Measurements from ENCODE around the gene TRIM8.

TRIM8 gene

DNA sequence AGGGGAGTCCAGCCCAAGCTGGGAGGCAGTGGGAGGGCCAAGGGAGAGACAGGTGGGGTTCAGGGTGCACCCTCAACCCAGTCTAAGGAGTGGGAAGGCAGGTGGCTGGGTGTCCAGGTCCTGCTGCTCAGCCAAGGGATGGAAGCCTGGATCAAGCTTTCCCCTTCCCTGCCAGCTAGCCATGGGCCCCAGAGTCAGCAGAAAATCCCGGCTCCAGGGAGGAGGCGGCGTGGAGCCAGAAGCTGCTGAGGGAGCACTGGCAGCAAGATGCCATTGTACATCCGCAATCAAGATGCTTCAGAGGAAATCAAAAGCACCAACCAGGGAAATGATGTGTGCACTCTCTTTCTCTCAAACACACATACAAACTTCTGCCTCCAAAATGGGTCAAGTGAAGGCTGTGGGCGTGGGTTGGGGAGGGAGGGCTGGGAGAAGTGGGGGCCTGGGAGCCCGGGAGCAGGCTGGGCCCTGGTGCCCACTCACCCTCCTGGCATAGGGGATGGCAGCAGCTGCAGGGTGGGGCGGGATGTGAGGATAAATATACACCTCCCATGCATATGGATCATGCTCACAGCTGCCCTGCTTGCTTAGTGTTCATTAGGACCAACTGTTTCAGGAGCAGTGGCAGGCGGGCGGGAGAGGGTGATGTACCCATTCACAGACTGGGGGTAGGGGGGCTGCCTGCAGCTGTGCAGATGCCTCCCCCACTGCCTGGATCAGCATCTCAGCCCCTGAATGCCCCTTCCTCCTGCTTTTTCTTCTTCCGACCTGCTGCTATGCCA, 24.2 kb downstream of the TRIM8 start:
- Histone ChIP-seq H3K4me2 (ENCODE audit: insufficient read depth, low read length) (no peak overlapping the region), H3K27ac (ENCODE audit: low read length) (no peak overlapping the region), H3K36me3 (ENCODE audit: insufficient read depth, low read length) (no peaks in the 10 kb centered on the region), H2AFZ (ENCODE audit: low read depth, low read length) (no peak overlapping the region), H4K20me1 (ENCODE audit: insufficient read depth, low read length) (no peaks in the 10 kb centered on the region), H3K4me1 (ENCODE audit: insufficient read depth, low read length) (peaks cover 4% of the 10 kb centered on the region), H3K9ac (ENCODE audit: low read depth, low read length) (no peak overlapping the region), H3K4me3 (ENCODE audit: low read depth in 1 of 2, low read length in 2 of 2) (no peak overlapping the region), H3K9me3 (ENCODE audit: insufficient read depth, low read length, severe bottlenecking) (no peaks in the 10 kb centered on the region), H3K27me3 (ENCODE audit: insufficient read depth, low read length, poor library complexity) (no peaks in the 10 kb centered on the region), H3K79me2 (ENCODE audit: insufficient read depth, low read length) (no peaks in the 10 kb centered on the region)
- no peak for ATAC-seq (ENCODE audit: insufficient read depth, low read depth)
- no peak for DNase-seq
- no peak for TF ChIP-seq EZH2 (IDR thresholded peaks at IDR 0.05; ENCODE audit: borderline replicate concordance, low read depth, low read length, severe bottlenecking)
- TF ChIP-seq, protein P1, sequence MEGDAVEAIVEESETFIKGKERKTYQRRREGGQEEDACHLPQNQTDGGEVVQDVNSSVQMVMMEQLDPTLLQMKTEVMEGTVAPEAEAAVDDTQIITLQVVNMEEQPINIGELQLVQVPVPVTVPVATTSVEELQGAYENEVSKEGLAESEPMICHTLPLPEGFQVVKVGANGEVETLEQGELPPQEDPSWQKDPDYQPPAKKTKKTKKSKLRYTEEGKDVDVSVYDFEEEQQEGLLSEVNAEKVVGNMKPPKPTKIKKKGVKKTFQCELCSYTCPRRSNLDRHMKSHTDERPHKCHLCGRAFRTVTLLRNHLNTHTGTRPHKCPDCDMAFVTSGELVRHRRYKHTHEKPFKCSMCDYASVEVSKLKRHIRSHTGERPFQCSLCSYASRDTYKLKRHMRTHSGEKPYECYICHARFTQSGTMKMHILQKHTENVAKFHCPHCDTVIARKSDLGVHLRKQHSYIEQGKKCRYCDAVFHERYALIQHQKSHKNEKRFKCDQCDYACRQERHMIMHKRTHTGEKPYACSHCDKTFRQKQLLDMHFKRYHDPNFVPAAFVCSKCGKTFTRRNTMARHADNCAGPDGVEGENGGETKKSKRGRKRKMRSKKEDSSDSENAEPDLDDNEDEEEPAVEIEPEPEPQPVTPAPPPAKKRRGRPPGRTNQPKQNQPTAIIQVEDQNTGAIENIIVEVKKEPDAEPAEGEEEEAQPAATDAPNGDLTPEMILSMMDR (IDR thresholded peaks at IDR 0.05; ENCODE audit: borderline replicate concordance, extremely low read depth, low read length, poor library complexity, severe bottlenecking): no peak

DNA sequence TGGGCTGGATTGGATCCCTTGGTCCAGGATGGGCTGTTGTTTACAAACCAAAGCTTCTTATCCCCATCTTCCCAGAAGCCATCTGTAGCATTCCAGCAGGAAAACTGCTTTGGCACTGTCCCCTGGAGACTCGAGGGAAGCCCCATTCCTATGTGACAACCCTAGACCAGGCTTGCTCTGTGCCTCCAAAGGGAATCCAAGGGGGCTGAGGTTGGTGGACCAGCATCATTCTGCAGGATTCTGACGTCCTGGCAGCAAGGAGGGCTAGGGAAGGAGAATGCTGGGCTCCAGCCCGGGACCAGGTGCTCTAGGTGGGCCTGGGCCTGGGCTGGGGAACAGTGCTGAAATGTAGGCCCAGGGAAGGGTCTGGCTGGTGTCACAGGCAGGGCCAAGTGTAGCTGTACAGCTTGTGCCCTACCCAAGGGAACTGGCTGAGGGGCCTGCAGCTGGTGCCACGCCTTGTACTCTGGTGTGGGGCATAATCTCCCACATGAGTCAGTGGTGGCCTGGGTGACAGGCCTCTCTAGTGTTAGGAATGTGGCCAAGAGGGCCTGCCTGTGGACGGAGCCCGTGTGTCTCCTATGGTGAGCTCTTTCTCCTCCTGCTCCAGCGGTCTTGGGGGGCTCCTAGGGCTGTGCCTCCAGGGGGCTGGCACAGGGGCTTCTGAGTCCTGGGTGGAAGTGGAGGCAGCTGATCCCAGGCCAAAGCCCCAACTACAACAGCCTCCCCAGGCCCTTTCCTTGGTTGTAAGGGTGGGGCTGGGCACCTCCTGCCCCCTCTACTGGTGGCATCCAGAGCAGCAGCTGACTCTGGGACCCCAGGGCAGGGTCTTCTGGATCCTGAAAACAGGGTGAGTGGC, 25.2 kb downstream of the TRIM8 start:
- Histone ChIP-seq H3K27ac (ENCODE audit: low read length) (no peak overlapping the region), H3K4me2 (ENCODE audit: insufficient read depth, low read length) (no peak overlapping the region), H3K79me2 (ENCODE audit: insufficient read depth, low read length) (no peaks in the 10 kb centered on the region), H3K27me3 (ENCODE audit: insufficient read depth, low read length, poor library complexity) (no peaks in the 10 kb centered on the region), H3K36me3 (ENCODE audit: insufficient read depth, low read length) (no peaks in the 10 kb centered on the region), H3K4me1 (ENCODE audit: insufficient read depth, low read length) (peaks cover 13% of the 10 kb centered on the region), H3K4me3 (ENCODE audit: low read depth in 1 of 2, low read length in 2 of 2) (no peak overlapping the region), H3K9ac (ENCODE audit: low read depth, low read length) (no peak overlapping the region), H2AFZ (ENCODE audit: low read depth, low read length) (no peak overlapping the region), H3K9me3 (ENCODE audit: insufficient read depth, low read length, severe bottlenecking) (no peaks in the 10 kb centered on the region), H4K20me1 (ENCODE audit: insufficient read depth, low read length) (no peaks in the 10 kb centered on the region)
- peak; percentile 33 for DNase-seq
- ATAC-seq (ENCODE audit: insufficient read depth, low read depth): no peak
- TF ChIP-seq, protein P1 (IDR thresholded peaks at IDR 0.05; ENCODE audit: borderline replicate concordance, extremely low read depth, low read length, poor library complexity, severe bottlenecking): peak; percentile 62
- no peak for TF ChIP-seq EZH2 (IDR thresholded peaks at IDR 0.05; ENCODE audit: borderline replicate concordance, low read depth, low read length, severe bottlenecking)

DNA sequence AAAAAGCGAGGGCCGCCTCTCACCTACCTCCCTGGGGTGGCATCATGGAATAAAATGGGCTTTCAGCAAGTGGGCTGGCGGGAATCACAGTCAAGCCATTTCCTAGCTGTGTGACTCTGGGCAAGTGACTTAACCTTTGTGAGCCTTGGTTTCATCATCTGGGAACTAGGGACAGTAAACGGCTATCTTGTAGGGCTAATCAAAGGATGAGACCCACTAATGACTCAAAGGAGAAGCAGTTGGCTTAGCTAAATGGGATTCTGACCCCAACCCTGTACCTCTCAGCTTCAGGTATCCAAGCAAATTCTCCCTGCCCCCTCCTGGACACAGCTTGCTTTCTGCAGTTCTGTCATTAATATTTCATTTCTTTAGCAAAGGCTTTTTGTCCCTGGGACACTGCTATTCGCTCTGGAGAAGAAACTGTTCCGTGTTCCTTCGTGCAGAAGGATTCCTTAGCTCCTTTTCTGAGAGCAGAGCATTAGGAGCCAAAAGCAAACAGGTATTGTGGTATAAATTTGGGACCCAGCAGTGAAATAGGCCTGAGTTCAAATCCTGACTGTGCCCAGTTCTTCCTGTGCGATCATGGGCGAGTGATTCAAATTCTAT, 25.9 kb downstream of the TRIM8 start:
- Histone ChIP-seq H3K4me2 (ENCODE audit: insufficient read depth, low read length) (no peak overlapping the region), H3K36me3 (ENCODE audit: insufficient read depth, low read length) (no peaks in the 10 kb centered on the region), H4K20me1 (ENCODE audit: insufficient read depth, low read length) (no peaks in the 10 kb centered on the region), H3K9ac (ENCODE audit: low read depth, low read length) (no peak overlapping the region), H3K4me3 (ENCODE audit: low read depth in 1 of 2, low read length in 2 of 2) (no peak overlapping the region), H2AFZ (ENCODE audit: low read depth, low read length) (no peak overlapping the region), H3K9me3 (ENCODE audit: insufficient read depth, low read length, severe bottlenecking) (no peaks in the 10 kb centered on the region), H3K79me2 (ENCODE audit: insufficient read depth, low read length) (no peaks in the 10 kb centered on the region), H3K27me3 (ENCODE audit: insufficient read depth, low read length, poor library complexity) (no peaks in the 10 kb centered on the region), H3K27ac (ENCODE audit: low read length) (no peak overlapping the region), H3K4me1 (ENCODE audit: insufficient read depth, low read length) (peaks cover 21% of the 10 kb centered on the region)
- TF ChIP-seq EZH2 (IDR thresholded peaks at IDR 0.05; ENCODE audit: borderline replicate concordance, low read depth, low read length, severe bottlenecking): no peak
- TF ChIP-seq, protein P1 (IDR thresholded peaks at IDR 0.05; ENCODE audit: borderline replicate concordance, extremely low read depth, low read length, poor library complexity, severe bottlenecking): no peak
- ATAC-seq (ENCODE audit: insufficient read depth, low read depth) (no peak), DNase-seq (no peak)

All from DND-41 (cell line).